Ishikawa (cell line): Measurements from ENCODE around the gene BPIFB3.

ENCODE experiments used
- CEBPB ChIP-seq: IDR thresholded peaks from 2 replicates; pipeline ENCODE4 v1.6.1; 2012
- CREB1 ChIP-seq: IDR thresholded peaks from 2 replicates; pipeline ENCODE4 v1.6.1; 2012; ENCODE audit warnings: low read depth
- EGR1 ChIP-seq: IDR thresholded peaks from 2 replicates; pipeline ENCODE4 v1.6.1; 2012
- EP300 ChIP-seq: IDR thresholded peaks from 2 replicates; pipeline ENCODE4 v1.6.1; 2012; ENCODE audit warnings: borderline replicate concordance
- FOXM1 ChIP-seq: IDR thresholded peaks from 2 replicates; pipeline ENCODE4 v1.6.1; 2012; ENCODE audit warnings: low read depth, borderline replicate concordance
- NFIC ChIP-seq: IDR thresholded peaks from 2 replicates; pipeline ENCODE4 v1.6.1; 2012
- RAD21 ChIP-seq: IDR thresholded peaks from 2 replicates; pipeline ENCODE4 v1.6.1; 2012; ENCODE audit warnings: low read depth
- TAF1 ChIP-seq: IDR thresholded peaks from 2 replicates; pipeline ENCODE4 v1.6.1; 2012; ENCODE audit warnings: low read depth, mild to moderate bottlenecking
- TCF12 ChIP-seq: IDR thresholded peaks from 2 replicates; pipeline ENCODE4 v1.6.1; 2012; ENCODE audit warnings: low read depth
- TEAD4 ChIP-seq: IDR thresholded peaks from 2 replicates; pipeline ENCODE4 v1.6.1; 2012
- YY1 ChIP-seq: IDR thresholded peaks from 2 replicates; pipeline ENCODE4 v1.6.1; 2012; ENCODE audit warnings: low read depth
- ZBTB7A ChIP-seq: IDR thresholded peaks from 2 replicates; pipeline ENCODE4 v1.6.1; 2012; ENCODE audit warnings: low read depth
- TF ChIP-seq, protein P1 (sequence below): IDR thresholded peaks from 2 replicates; pipeline ENCODE4 v1.6.1; 2012
- TF ChIP-seq, protein P2 (sequence below): IDR thresholded peaks from 2 replicates; pipeline ENCODE4 v1.6.1; 2012
- TF ChIP-seq, protein P3 (sequence below): IDR thresholded peaks from 2 replicates; pipeline ENCODE4 v1.6.1; 2012; ENCODE audit warnings: low read depth, mild to moderate bottlenecking

Gene BPIFB3

DNA sequence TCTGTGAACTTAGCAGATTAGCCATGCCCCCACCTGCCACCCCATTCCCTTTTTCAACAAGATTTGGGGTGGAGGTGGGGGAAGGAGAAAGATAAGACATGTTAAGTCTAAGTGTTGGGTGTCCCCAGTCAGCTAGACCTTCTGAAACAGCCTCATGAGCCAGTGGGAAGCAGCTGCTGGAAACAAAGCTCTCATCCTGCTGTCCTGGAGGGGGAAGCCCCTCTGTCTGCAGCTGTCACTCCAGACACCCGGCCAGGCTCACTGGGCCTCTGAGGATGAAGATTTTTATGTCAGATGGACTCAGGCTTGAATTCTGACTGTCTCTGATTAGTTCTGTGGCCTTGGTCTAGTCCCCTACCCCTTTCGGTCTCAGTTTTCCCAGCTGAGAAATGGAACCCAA, 1.1 kb downstream of the BPIFB3 start:
- no peak for TF ChIP-seq RAD21
- TF ChIP-seq, protein P1, sequence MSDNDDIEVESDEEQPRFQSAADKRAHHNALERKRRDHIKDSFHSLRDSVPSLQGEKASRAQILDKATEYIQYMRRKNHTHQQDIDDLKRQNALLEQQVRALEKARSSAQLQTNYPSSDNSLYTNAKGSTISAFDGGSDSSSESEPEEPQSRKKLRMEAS = no peak

DNA sequence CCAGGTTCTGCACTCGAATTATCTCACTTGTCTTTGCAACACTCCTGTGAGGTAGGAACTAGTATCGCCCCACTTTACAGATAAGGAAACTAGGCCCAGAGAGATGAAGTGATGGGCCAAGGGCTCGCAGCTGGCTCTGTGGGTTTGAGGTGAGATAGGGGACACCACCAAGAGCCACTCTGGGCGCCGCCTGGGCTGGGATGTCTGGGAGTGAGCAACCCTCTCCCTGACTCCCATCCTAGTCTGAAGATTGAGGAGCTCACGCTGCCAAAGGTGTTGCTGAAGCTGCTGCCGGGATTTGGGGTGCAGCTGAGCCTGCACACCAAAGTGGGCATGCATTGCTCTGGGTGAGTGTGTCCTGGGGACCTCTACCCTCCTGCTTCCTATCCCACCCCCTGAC, 5.4 kb downstream of the BPIFB3 start:
- TF ChIP-seq YY1 = no peak
- no peak for TF ChIP-seq RAD21
- TF ChIP-seq CEBPB = no peak
- TF ChIP-seq TCF12 = no peak
- no peak for TF ChIP-seq TEAD4
- TF ChIP-seq, protein P1 = no peak
- no peak for TF ChIP-seq ZBTB7A
- TF ChIP-seq EP300 = no peak
- TF ChIP-seq, protein P2, sequence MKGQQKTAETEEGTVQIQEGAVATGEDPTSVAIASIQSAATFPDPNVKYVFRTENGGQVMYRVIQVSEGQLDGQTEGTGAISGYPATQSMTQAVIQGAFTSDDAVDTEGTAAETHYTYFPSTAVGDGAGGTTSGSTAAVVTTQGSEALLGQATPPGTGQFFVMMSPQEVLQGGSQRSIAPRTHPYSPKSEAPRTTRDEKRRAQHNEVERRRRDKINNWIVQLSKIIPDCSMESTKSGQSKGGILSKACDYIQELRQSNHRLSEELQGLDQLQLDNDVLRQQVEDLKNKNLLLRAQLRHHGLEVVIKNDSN = no peak
- no peak for TF ChIP-seq NFIC
- no peak for TF ChIP-seq CREB1
- no peak for TF ChIP-seq EGR1
- no peak for TF ChIP-seq TAF1
- no peak for TF ChIP-seq FOXM1
- TF ChIP-seq, protein P3, sequence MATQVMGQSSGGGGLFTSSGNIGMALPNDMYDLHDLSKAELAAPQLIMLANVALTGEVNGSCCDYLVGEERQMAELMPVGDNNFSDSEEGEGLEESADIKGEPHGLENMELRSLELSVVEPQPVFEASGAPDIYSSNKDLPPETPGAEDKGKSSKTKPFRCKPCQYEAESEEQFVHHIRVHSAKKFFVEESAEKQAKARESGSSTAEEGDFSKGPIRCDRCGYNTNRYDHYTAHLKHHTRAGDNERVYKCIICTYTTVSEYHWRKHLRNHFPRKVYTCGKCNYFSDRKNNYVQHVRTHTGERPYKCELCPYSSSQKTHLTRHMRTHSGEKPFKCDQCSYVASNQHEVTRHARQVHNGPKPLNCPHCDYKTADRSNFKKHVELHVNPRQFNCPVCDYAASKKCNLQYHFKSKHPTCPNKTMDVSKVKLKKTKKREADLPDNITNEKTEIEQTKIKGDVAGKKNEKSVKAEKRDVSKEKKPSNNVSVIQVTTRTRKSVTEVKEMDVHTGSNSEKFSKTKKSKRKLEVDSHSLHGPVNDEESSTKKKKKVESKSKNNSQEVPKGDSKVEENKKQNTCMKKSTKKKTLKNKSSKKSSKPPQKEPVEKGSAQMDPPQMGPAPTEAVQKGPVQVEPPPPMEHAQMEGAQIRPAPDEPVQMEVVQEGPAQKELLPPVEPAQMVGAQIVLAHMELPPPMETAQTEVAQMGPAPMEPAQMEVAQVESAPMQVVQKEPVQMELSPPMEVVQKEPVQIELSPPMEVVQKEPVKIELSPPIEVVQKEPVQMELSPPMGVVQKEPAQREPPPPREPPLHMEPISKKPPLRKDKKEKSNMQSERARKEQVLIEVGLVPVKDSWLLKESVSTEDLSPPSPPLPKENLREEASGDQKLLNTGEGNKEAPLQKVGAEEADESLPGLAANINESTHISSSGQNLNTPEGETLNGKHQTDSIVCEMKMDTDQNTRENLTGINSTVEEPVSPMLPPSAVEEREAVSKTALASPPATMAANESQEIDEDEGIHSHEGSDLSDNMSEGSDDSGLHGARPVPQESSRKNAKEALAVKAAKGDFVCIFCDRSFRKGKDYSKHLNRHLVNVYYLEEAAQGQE = no peak

DNA sequence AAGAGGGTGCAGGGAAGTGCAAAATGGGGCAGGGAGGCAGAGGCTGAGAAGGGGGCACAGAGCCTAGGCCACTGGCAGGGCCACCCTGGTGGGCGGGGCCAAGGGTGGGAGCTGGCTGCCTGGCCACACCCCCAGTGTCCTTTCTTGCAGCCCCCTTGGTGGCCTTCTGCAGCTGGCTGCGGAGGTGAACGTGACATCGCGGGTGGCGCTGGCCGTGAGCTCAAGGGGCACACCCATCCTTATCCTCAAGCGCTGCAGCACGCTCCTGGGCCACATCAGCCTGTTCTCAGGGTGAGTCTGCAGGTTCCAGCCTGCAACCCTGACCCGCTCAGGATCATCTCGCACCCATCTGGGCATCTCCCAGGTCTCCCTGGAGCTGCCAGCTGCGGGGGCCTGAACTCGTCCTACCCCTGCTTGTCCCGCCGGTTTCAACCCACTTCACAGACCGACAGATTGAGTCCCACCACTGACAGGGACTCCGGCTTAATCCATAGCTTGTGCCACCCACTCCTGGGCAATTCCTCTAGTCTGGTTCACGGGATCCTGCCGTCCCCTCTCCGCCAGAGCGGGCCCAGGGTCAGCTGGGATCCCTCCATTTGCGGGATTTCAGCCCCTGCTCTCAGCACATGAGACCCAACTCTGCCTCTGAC, 6.2 kb downstream of the BPIFB3 start:
- no peak for TF ChIP-seq CREB1
- TF ChIP-seq, protein P3 = no peak
- TF ChIP-seq TEAD4 = no peak
- TF ChIP-seq EGR1 = no peak
- no peak for TF ChIP-seq NFIC
- TF ChIP-seq TCF12 = no peak
- no peak for TF ChIP-seq TAF1
- no peak for TF ChIP-seq ZBTB7A
- TF ChIP-seq, protein P1 = no peak

DNA sequence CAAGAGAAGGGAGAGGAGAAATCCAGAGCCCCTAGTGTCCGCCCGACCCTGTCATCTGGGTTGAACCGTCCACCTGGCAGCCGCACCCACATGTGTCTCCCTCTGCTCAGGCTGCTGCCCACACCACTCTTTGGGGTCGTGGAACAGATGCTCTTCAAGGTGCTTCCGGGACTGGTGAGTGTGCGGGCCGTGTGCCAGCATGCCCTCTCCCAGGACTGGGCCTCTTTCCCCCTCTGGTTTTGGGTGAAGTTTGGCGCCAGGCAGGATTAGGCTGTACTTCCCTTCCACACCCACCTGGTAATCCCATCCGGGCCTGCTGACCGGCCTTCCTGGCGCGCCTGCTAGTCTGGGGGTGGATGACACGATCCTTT, 7.9 kb downstream of the BPIFB3 start:
- TF ChIP-seq, protein P2 = no peak
- TF ChIP-seq FOXM1 (no peak), ZBTB7A (no peak), TEAD4 (no peak), EGR1 (no peak), RAD21 (no peak), EP300 (no peak), TAF1 (no peak), CREB1 (no peak), TCF12 (no peak), CEBPB (no peak), NFIC (no peak), YY1 (no peak)
- TF ChIP-seq, protein P1 = no peak
- TF ChIP-seq, protein P3 = no peak
